Neural progenitor cell (in vitro differentiated cells): ENCODE data around the gene C11orf71. TPM values are rescaled to one million over a fixed set of nuclear protein-coding genes. Genes with fewer than 3 reads are reported as not detected.
A peak's percentile ranks its signal among the peaks of the same experiment; 100 is the strongest.

Source experiments
- DNase-seq: peaks from one replicate; pipeline ENCODE4 v3.0.0-alpha.2; 2016; ENCODE audit warnings: low spot score
- H2AFZ ChIP-seq: fragments of 200-600 bp; sonication (generic); replicated peaks from 2 replicates; pipeline ENCODE4 v1.6.1; 2016; ENCODE audit warnings: antibody characterized with exemption
- H3F3A ChIP-seq: fragments of 200-600 bp; sonication (generic); 2 replicates; pipeline ENCODE4 v1.6.1; 2016; ENCODE audit warnings: antibody characterized with exemption, low read depth
- H3K27ac ChIP-seq: fragments of 200-600 bp; sonication (generic); 2 replicates; pipeline ENCODE4 v1.5.1; 2016; ENCODE audit warnings: mild to moderate bottlenecking
- H3K27me3 ChIP-seq: fragments of 200-600 bp; sonication (generic); 2 replicates; pipeline ENCODE4 v1.6.1; 2016; ENCODE audit warnings: mild to moderate bottlenecking, moderate library complexity
- H3K36me3 ChIP-seq: fragments of 200-600 bp; sonication (generic); 2 replicates; pipeline ENCODE4 v1.5.1; 2016
- H3K4me1 ChIP-seq: fragments of 200-600 bp; sonication (generic); 2 replicates; pipeline ENCODE4 v1.6.1; 2016; ENCODE audit warnings: mixed run types
- H3K4me2 ChIP-seq: fragments of 200-600 bp; sonication (generic); 2 replicates; pipeline ENCODE4 v1.6.1; 2016
- H3K4me3 ChIP-seq: fragments of 200-600 bp; sonication (generic); 2 replicates; pipeline ENCODE4 v1.5.1; 2016
- H3K79me2 ChIP-seq: fragments of 200-600 bp; sonication (generic); 2 replicates; pipeline ENCODE4 v1.6.1; 2016; ENCODE audit warnings: low read depth
- H3K9ac ChIP-seq: fragments of 200-600 bp; sonication (generic); 2 replicates; pipeline ENCODE4 v1.6.1; 2016
- H3K9me3 ChIP-seq: fragments of 200-600 bp; sonication (generic); 2 replicates; pipeline ENCODE4 v1.5.1; 2016; ENCODE audit warnings: low read depth
- H4K20me1 ChIP-seq: fragments of 200-600 bp; sonication (generic); 2 replicates; pipeline ENCODE4 v1.6.1; 2016; ENCODE audit warnings: low read depth
- H3K27ac Mint-ChIP-seq: 3 replicates; pipeline ENCODE4 v1.8.0; 2021; ENCODE audit warnings: mixed read lengths
- H3K27me3 Mint-ChIP-seq: 2 replicates; pipeline ENCODE4 v1.8.0; 2022; ENCODE audit warnings: low read depth, mild to moderate bottlenecking, inconsistent platforms, moderate library complexity, mixed read lengths; ENCODE audit not compliant: insufficient read depth
- H3K36me3 Mint-ChIP-seq: 3 replicates; pipeline ENCODE4 v1.8.0; 2021; ENCODE audit warnings: mixed read lengths
- H3K4me1 Mint-ChIP-seq: 3 replicates; pipeline ENCODE4 v1.8.0; 2021; ENCODE audit warnings: mixed read lengths
- H3K4me3 Mint-ChIP-seq: 3 replicates; pipeline ENCODE4 v1.8.0; 2021; ENCODE audit warnings: mild to moderate bottlenecking, moderate library complexity, mixed read lengths
- H3K9me3 Mint-ChIP-seq: 3 replicates; pipeline ENCODE4 v1.8.0; 2020; ENCODE audit warnings: mixed read lengths
- CTCF ChIP-seq: fragments of 200-600 bp; sonication (generic); IDR thresholded peaks from 2 replicates; pipeline ENCODE4 v1.5.1; 2017; ENCODE audit warnings: antibody characterized with exemption, mild to moderate bottlenecking
- EZH2 ChIP-seq: fragments of 200-600 bp; sonication (generic); IDR thresholded peaks from 2 replicates; pipeline ENCODE4 v1.6.1; 2017; ENCODE audit warnings: antibody characterized with exemption, mild to moderate bottlenecking, moderate library complexity
- EZH2phosphoT487 ChIP-seq: fragments of 200-600 bp; sonication (generic); IDR thresholded peaks from 2 replicates; pipeline ENCODE4 v1.6.1; 2017; ENCODE audit warnings: antibody characterized with exemption
- total RNA-seq: library from RNA; depleted of rRNA; stranded (reverse); fragments of >200 nt; gene quantifications from 2 replicates; pipeline ENCODE4 v1.2.3, GENCODE V29; 2015; ENCODE audit warnings: low replicate concordance

Gene C11orf71
- total RNA-seq, 1 donor from 2014 or later = 6.8 TPM

GRCh38 chr11:114382509-114382908 lies 17.8 kb downstream of the C11orf71 start:
- DNase-seq = no peak
- no peak overlapping the region for H3K4me3 Mint-ChIP-seq
- H3K27ac Mint-ChIP-seq = no peak overlapping the region
- H3K79me2 ChIP-seq = no peaks in the 10 kb centered on the region
- no peaks in the 10 kb centered on the region for H3K9me3 ChIP-seq
- no peaks in the 10 kb centered on the region for H4K20me1 ChIP-seq
- no peak overlapping the region for H2AFZ ChIP-seq
- H3K36me3 ChIP-seq = no peaks in the 10 kb centered on the region
- no peaks in the 10 kb centered on the region for H3K27me3 ChIP-seq
- H3K36me3 Mint-ChIP-seq = no peaks in the 10 kb centered on the region
- H3K4me2 ChIP-seq = no peak overlapping the region
- H3F3A ChIP-seq = no peaks in the 10 kb centered on the region
- no peak overlapping the region for H3K27ac ChIP-seq
- H3K27me3 Mint-ChIP-seq = no peaks in the 10 kb centered on the region
- no peak overlapping the region for H3K4me3 ChIP-seq
- peaks cover 7% of the 10 kb centered on the region for H3K9me3 Mint-ChIP-seq
- H3K9ac ChIP-seq = no peak overlapping the region
- H3K4me1 Mint-ChIP-seq = peaks cover 5% of the 10 kb centered on the region
- H3K4me1 ChIP-seq = no peaks in the 10 kb centered on the region
- TF ChIP-seq EZH2phosphoT487 (no peak), EZH2 (no peak), CTCF (no peak)

- H3F3A ChIP-seq = no peaks in the 10 kb centered on the region
- no peak overlapping the region for H3K27ac ChIP-seq
- H3K36me3 ChIP-seq = no peaks in the 10 kb centered on the region
- H3K4me1 ChIP-seq = no peaks in the 10 kb centered on the region
- H3K27me3 Mint-ChIP-seq = no peaks in the 10 kb centered on the region
- H3K4me3 ChIP-seq = no peak overlapping the region
- no peak overlapping the region for H3K27ac Mint-ChIP-seq
- TF ChIP-seq EZH2phosphoT487 (no peak), CTCF (no peak), EZH2 (no peak)
- H3K27me3 ChIP-seq = no peaks in the 10 kb centered on the region
- H2AFZ ChIP-seq = no peak overlapping the region
- H3K4me3 Mint-ChIP-seq = no peak overlapping the region
- H3K4me2 ChIP-seq = no peak overlapping the region
- peaks cover 5% of the 10 kb centered on the region for H3K4me1 Mint-ChIP-seq
- no peaks in the 10 kb centered on the region for H3K36me3 Mint-ChIP-seq
- no peak overlapping the region for H3K9ac ChIP-seq
- peaks cover 7% of the 10 kb centered on the region for H3K9me3 Mint-ChIP-seq
- DNase-seq = no peak
- H3K9me3 ChIP-seq = no peaks in the 10 kb centered on the region
- no peaks in the 10 kb centered on the region for H3K79me2 ChIP-seq
- no peaks in the 10 kb centered on the region for H4K20me1 ChIP-seq
Measured at GRCh38 chr11:114379394-114380069, 20.8 kb downstream of the C11orf71 start.

GRCh38 chr11:114377612-114378267 lies 22.6 kb downstream of the C11orf71 start:
- Histone ChIP-seq H2AFZ (peak overlapping the region; percentile 17), H3K27ac (no peak overlapping the region), H3F3A (no peaks in the 10 kb centered on the region), H3K4me3 (no peak overlapping the region), H4K20me1 (no peaks in the 10 kb centered on the region), H3K4me2 (no peak overlapping the region), H3K9ac (no peak overlapping the region), H3K4me1 (no peaks in the 10 kb centered on the region), H3K9me3 (no peaks in the 10 kb centered on the region), H3K79me2 (no peaks in the 10 kb centered on the region), H3K27me3 (no peaks in the 10 kb centered on the region), H3K36me3 (no peaks in the 10 kb centered on the region)
- Mint-ChIP-seq H3K27ac (no peak overlapping the region), H3K36me3 (no peaks in the 10 kb centered on the region), H3K27me3 (no peaks in the 10 kb centered on the region), H3K4me1 (peaks cover 5% of the 10 kb centered on the region), H3K4me3 (no peak overlapping the region), H3K9me3 (no peaks in the 10 kb centered on the region)
- TF ChIP-seq EZH2phosphoT487 (no peak), CTCF (no peak), EZH2 (no peak)
- no peak for DNase-seq
